Activated CD4-positive, alpha-beta T cell treated with anti-CD3 and anti-CD28 coated beads for 24 hours (primary cell): ENCODE measurements around the gene HTR3C.
A peak's percentile ranks its signal among the peaks of the same experiment; 100 is the strongest.
"Not testable (repeated sequence)": the region's sequence is repeated elsewhere in the genome, so short reads cannot be mapped to it uniquely, and the experiment has no call there.

Experiments
- DNase-seq, 2 donors: peaks; one replicate each; pipeline ENCODE4 v3.0.0-alpha.2; 2020; ENCODE audit warnings: low read depth in 2 of 2

Gene HTR3C, protein sequence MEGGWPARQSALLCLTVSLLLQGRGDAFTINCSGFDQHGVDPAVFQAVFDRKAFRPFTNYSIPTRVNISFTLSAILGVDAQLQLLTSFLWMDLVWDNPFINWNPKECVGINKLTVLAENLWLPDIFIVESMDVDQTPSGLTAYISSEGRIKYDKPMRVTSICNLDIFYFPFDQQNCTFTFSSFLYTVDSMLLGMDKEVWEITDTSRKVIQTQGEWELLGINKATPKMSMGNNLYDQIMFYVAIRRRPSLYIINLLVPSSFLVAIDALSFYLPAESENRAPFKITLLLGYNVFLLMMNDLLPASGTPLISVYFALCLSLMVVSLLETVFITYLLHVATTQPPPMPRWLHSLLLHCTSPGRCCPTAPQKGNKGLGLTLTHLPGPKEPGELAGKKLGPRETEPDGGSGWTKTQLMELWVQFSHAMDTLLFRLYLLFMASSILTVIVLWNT

DNA sequence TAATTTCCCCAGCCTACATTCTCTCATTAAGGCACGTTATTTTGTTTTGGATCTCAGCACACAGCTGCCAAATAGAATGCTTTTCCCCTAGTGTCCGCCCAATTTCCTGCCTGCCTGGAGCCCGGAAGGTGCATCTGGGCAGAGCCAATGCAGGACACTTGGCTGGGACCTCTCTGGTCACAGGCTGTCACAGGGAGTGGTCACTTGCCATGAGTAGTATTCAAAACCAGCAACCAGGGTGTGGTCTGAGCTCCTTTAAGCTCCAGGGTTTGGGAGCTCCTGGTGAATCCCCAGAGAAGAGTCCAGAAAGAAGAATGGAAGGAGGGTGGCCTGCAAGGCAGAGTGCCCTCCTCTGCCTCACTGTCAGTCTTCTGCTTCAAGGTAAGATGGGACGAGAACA lies at the start of gene HTR3C:
Gene HTR3C, plus strand, starts transcription at position 281 of the 400 bp plus-strand sequence. Its CDS starts 34 bp downstream, at position 315.
- no peak for DNase-seq

DNA sequence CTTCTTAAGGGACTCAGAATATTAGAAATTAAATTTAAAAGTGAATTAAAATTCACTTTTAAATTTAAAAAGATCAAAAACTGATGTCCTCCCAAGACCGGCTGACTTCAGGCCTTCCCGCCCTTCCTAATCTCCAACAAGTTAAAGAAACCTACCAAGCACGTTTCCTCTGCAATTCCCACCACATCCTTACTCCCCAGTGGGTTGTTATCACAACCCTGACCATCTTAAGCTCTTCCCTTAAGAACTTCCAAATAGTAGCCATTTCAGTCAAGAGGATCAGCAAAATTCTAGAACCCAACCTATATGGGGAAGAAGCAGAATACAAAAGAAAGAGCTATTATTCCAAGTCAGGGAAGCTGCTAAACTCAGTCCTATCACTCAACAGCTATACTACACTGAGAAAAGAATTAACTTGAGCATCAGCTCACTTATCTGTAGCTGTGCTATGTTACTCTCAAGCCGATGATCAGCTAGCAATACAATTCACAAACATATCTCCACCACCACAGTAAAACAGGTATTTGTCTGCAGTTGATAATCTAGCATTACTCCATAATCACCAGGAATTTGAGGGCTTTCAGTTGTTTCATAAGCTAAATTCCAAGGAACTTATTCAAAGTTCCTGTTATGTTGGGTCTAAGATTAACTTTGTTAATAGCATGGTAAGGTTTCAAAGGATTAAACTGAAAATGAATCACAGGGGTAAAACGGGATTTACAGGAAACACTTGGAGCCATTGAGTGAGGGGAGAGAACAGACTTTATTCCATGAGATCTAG lies 49.5 kb upstream of the HTR3C start:
- no peak for DNase-seq

DNA sequence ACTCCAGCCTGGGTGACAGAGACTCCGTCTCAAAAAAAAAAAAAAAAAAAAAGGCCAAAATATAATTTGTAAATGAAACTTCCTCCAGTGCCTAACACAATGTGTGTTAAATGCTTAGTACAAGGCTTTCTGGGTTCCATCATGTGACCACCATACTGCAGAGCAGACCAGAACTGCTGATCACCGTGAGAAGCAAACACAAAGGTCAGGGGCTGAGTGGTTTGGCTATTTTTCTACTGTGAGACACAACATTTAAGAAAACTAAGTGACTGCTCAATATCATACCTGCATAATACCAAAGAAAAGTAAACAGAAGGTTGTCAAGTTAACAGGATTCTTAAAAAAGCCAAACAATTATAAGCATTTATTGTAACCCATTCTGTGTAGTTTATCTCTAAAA lies 48.4 kb upstream of the HTR3C start:
- DNase-seq = no peak

GRCh38 chr3:184005941-184006507 lies 46.8 kb upstream of the HTR3C start:
- no peak for DNase-seq

- DNase-seq = not testable (repeated sequence)
Measured at GRCh38 chr3:184007143-184007813, 45.6 kb upstream of the HTR3C start.

DNA sequence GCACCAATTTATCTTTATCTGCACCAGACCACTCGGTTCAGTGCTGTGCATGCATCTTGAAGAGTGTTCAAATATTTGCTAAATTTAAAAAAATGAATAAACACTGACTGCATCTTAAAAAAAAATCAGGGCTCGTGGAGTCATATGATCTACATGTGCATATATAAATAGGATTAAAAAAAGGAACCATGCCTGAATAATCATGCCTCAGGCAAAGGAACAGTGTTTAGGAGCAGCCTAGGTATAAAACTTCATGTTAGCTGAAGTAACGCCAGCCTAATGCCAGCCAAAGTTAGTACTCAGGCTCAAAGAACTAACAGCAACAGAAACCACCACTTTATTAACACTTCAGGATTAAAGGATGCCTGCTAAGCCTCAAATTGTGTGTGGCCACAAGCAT lies 44.7 kb upstream of the HTR3C start:
- DNase-seq = no peak

GRCh38 chr3:184011230-184011876 lies 41.5 kb upstream of the HTR3C start:
- DNase-seq = no peak

DNA sequence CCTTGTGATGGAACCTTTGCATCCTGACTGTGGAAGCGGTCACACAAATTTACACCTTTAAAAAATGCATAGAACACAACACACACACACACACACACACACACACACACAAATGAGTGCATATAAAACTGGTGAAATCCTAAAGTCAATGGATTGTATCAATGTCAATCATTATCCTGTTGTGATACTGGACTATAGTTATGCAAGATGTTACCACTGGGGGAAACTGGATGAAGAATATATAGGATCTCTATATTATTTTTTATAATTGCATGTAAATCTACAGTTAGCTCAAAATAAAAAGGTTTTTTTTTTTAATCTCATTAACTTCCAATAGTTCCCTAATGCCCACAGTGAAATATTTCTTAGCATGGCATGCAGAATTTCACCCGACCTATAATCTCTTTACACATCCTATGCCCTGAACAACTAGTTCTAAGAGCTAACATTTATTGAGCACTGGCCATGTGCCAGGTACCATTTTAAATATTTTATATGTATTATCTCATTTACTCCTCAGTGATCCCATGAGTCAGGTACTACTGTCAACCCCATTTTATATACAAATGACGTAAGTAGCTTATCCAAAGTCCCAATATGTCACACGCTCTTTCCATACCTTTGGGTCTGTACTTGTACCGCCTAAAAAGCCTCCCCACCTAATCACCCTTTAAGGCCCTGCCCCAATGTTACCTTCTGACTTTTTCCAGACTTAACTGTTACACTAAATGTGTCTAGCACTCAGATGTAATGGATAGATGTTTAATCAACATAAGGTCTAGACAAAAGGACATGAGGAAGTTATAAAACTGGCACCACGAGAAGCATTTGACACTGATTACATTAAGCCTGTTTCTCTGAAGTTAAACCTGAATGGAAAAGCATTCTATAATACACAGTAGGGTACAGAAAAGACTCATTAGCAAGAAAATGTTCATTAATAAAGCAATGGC lies 40.6 kb upstream of the HTR3C start:
- no peak for DNase-seq

GRCh38 chr3:184015381-184016019 lies 37.3 kb upstream of the HTR3C start:
- DNase-seq = no peak

DNA sequence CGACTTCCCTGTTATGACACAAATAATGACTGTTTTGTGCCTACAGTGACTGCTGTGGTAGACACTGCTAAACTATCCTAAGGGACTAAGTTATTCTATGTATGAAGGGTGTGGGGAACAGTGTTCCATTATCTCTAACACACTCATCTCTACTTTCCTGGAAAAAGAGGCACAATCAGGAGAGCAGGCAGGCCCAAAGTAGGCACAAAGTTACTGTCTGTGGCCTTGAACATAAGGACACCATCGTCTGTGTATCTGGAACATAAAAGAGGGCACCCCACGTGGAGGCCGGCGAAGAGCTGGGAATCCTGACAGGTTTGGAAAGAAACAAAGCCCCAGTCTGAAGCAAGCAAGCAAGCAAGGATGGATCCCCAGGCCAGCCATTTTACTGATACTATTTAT lies 36.7 kb upstream of the HTR3C start:
- DNase-seq = no peak

- DNase-seq = peak; percentile 27 to 34
Measured at GRCh38 chr3:184016811-184017671, 35.8 kb upstream of the HTR3C start.

DNA sequence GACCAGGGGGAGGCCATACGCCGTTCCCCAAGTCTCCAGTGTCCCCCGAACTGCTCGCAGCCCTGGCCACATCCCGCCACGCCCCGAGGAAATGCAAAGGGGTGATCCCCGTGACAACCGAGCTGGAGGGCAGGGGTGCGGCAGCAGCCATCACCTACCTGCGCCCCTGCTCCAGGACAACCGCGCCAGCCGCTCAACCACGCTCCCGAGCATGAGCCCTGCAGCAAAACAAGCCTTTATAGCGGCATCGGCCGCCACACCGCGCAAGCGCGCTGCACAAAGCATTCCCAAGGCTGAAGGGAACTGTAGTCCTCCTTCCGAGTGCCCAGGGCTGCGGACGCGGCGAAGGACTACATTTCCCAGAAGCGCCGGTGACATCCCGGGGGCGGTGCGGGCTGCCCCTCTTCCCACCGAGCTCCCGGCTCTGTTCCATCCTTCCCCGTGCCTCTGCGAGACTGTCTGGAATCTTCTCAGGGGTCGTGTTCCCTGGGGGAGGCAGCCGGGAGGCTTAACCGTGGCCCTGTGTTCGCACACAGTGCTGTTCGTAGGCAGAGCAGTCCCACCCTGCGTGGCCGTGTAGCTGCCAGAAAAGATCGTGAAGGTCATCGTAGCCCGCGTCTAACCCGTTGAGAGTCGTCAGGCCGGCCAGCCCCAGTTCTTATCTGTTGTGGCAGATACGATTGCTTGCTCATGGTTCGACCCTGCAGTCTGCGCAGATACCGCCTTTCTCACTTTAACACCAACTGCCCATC lies 35.0 kb upstream of the HTR3C start, which contains the start of gene ABCC5:
Gene ABCC5, minus strand, starts transcription at position 213 of the 752 bp plus-strand sequence. CDS start 3,492 bp downstream, outside the sequence.
- DNase-seq = peak; percentile 71 to 74

DNA sequence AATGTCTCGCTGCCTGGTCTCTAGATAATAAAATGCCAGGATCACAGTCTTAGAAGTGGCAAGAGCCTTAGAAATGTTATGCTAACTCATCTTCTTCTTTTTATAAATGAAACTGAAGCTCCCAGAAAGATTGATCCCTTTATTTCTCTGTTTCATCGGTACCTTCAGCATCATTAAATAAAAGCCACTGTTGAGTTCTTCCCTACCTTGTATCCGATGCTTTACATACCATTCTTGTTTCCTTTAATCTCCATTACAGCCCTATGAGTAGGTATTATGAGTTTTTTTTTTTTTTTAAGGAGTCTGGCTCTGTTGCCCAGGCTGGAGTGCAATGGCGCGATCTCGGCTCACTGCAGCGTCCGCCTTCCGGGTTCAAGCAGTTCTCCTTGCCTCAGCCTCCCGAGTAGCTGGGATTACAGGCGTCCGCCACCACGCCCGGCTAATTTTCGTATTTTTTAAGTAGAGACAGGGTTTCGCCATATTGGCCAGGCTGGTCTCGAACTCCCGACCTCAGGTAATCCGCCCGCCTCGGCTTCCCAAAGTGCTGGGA lies 34.3 kb upstream of the HTR3C start:
- DNase-seq = no peak

- no peak for DNase-seq
Measured at GRCh38 chr3:184022323-184022722, 30.5 kb upstream of the HTR3C start.

GRCh38 chr3:184025256-184025655 lies 27.6 kb upstream of the HTR3C start:
- not testable (repeated sequence) for DNase-seq

DNA sequence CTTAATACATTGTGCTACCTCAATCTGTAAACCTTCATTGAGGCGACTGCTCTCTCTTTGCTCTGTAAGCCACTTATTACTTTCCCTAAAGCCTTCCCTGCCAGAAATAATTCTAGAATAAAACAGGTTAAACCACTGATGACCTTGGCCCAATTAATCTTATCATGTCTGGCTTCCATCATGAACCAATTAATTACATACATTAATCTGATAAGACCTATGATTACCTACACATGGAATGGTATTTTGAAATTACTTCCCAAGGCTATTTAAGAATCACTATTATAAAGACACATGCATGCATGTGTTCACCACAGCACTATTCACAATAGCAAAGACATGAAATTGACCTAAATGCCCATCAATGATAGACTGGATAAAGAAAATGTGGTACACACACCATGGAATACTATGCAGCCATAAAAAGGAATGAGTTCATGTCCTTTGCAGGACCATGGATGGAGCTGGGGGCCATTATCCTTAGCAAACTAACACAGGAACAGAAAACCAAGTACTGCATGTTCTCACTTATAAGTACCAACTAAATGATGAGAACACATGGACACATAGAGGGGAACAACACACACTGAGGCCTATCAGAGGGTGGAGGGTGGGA lies 24.5 kb upstream of the HTR3C start:
- DNase-seq = not testable (repeated sequence)

GRCh38 chr3:184029443-184029842 lies 23.4 kb upstream of the HTR3C start:
- DNase-seq = no peak
